HEK293 (cell line): ENCODE results near the gene NLGN1.

Experiments used
- CTCF ChIA-PET: fragments of 350-600 bp; formaldehyde crosslinking; extraction: SDS; loops from one replicate; lab custom pipeline; 2021; ENCODE audit warnings: antibody characterized with exemption; lab: Yijun Ruan, JAX
- POLR2A ChIA-PET: fragments of 300-600 bp; formaldehyde crosslinking; extraction: SDS; loops from one replicate; lab custom pipeline; 2020; ENCODE audit warnings: antibody characterized with exemption, inconsistent platforms; lab: Yijun Ruan, JAX
- H3K27ac ChIP-seq: fragments of 200-500 bp; sonication (Bioruptor generic); 2 replicates; pipeline ENCODE4 v1.5.1; 2014; ENCODE audit warnings: low read depth, low read length, control low read depth, inconsistent platforms; ENCODE audit errors: extremely low read depth
- H3K36me3 ChIP-seq, 2 experiments: fragments of 200-500 bp in 1 of 2; sonication (Bioruptor generic) in 1 of 2; 1 replicate in 1 of 2; 2 replicates in 1 of 2; pipeline ENCODE4 v1.5.1; 2014 to 2017; ENCODE audit warnings: inconsistent platforms in 2 of 2, low read length in 2 of 2; ENCODE audit not compliant: control insufficient read depth in 2 of 2, insufficient read depth in 1 of 2
- H3K4me1 ChIP-seq: fragments of 200-500 bp; sonication (Bioruptor generic); 2 replicates; pipeline ENCODE4 v1.5.1; 2014; ENCODE audit warnings: mild to moderate bottlenecking, low read length, inconsistent platforms; ENCODE audit not compliant: control insufficient read depth, insufficient read depth
- H3K4me3 ChIP-seq: 2 replicates; pipeline ENCODE4 v1.5.1; 2011; ENCODE audit warnings: low read depth, mild to moderate bottlenecking, control low read depth, low read length, moderate library complexity
- H3K9me3 ChIP-seq: fragments of 200-500 bp; sonication (Bioruptor generic); 2 replicates; pipeline ENCODE4 v1.5.1; 2014; ENCODE audit warnings: low read depth, low read length, inconsistent platforms; ENCODE audit not compliant: control insufficient read depth, insufficient read depth
- FEZF1 ChIP-seq: fragments of 450-650 bp; formaldehyde crosslinking; IDR thresholded peaks from 2 replicates; pipeline ENCODE4 v1.5.1; 2016; ENCODE audit warnings: missing biosample characterization, missing genetic modification characterization
- KLF17 ChIP-seq: fragments of 450-650 bp; formaldehyde crosslinking; IDR thresholded peaks from 2 replicates; pipeline ENCODE4 v1.5.1; 2016; ENCODE audit warnings: missing biosample characterization, missing genetic modification characterization
- KLF8 ChIP-seq: fragments of 450-650 bp; formaldehyde crosslinking; IDR thresholded peaks from 2 replicates; pipeline ENCODE4 v1.5.1; 2016; ENCODE audit warnings: missing biosample characterization, missing genetic modification characterization
- RBAK ChIP-seq: fragments of 450-650 bp; formaldehyde crosslinking; IDR thresholded peaks from 2 replicates; pipeline ENCODE4 v1.5.1; 2016; ENCODE audit warnings: missing biosample characterization, missing genetic modification characterization
- SP2 ChIP-seq: fragments of 450-650 bp; formaldehyde crosslinking; IDR thresholded peaks from 2 replicates; pipeline ENCODE4 v1.5.1; 2016; ENCODE audit warnings: missing biosample characterization, missing genetic modification characterization
- WT1 ChIP-seq: fragments of 450-650 bp; formaldehyde crosslinking; IDR thresholded peaks from 2 replicates; pipeline ENCODE4 v1.5.1; 2016; ENCODE audit warnings: missing biosample characterization, missing genetic modification characterization
- ZBTB11 ChIP-seq: fragments of 450-650 bp; formaldehyde crosslinking; conservative IDR thresholded peaks from 2 replicates; pipeline ENCODE4 v1.5.1; 2016; ENCODE audit warnings: low read depth, missing biosample characterization, missing genetic modification characterization
- ZBTB17 ChIP-seq: fragments of 450-650 bp; formaldehyde crosslinking; IDR thresholded peaks from 2 replicates; pipeline ENCODE4 v1.5.1; 2016; ENCODE audit warnings: missing biosample characterization, missing genetic modification characterization
- ZNF280D ChIP-seq: fragments of 450-650 bp; formaldehyde crosslinking; IDR thresholded peaks from 2 replicates; pipeline ENCODE4 v1.5.1; 2016; ENCODE audit warnings: missing biosample characterization, missing genetic modification characterization
- ZNF311 ChIP-seq: fragments of 450-650 bp; formaldehyde crosslinking; IDR thresholded peaks from 2 replicates; pipeline ENCODE4 v1.5.1; 2017; ENCODE audit warnings: missing biosample characterization, missing genetic modification characterization, borderline replicate concordance
- ZNF366 ChIP-seq: fragments of 450-650 bp; formaldehyde crosslinking; conservative IDR thresholded peaks from 2 replicates; pipeline ENCODE4 v1.5.1; 2016; ENCODE audit warnings: missing biosample characterization, missing genetic modification characterization
- ZNF544 ChIP-seq: fragments of 450-650 bp; formaldehyde crosslinking; IDR thresholded peaks from 2 replicates; pipeline ENCODE4 v1.5.0; 2017; ENCODE audit warnings: missing biosample characterization, missing genetic modification characterization
- ZNF585B ChIP-seq: fragments of 450-650 bp; formaldehyde crosslinking; IDR thresholded peaks from 2 replicates; pipeline ENCODE4 v1.5.1; 2016; ENCODE audit warnings: missing biosample characterization, missing genetic modification characterization
- ZNF623 ChIP-seq: fragments of 450-650 bp; formaldehyde crosslinking; IDR thresholded peaks from 2 replicates; pipeline ENCODE4 v1.5.1; 2016; ENCODE audit warnings: missing biosample characterization, missing genetic modification characterization
- ZNF624 ChIP-seq: fragments of 450-650 bp; formaldehyde crosslinking; IDR thresholded peaks from 2 replicates; pipeline ENCODE4 v1.5.1; 2017; ENCODE audit warnings: missing biosample characterization, missing genetic modification characterization
- ZNF654 ChIP-seq: fragments of 450-650 bp; formaldehyde crosslinking; IDR thresholded peaks from 2 replicates; pipeline ENCODE4 v1.5.1; 2016; ENCODE audit warnings: low read depth, missing biosample characterization, missing genetic modification characterization
- ZNF658 ChIP-seq: fragments of 450-650 bp; formaldehyde crosslinking; IDR thresholded peaks from 2 replicates; pipeline ENCODE4; 2016; ENCODE audit warnings: missing biosample characterization, missing genetic modification characterization
- ZNF660 ChIP-seq: fragments of 450-650 bp; IDR thresholded peaks from 2 replicates; pipeline ENCODE4 v1.5.1; 2018; ENCODE audit warnings: missing biosample characterization, mild to moderate bottlenecking, missing genetic modification characterization
- ZNF692 ChIP-seq: fragments of 450-650 bp; formaldehyde crosslinking; IDR thresholded peaks from 2 replicates; pipeline ENCODE4 v1.5.1; 2016; ENCODE audit warnings: missing biosample characterization, missing genetic modification characterization
- ZNF76 ChIP-seq: fragments of 450-650 bp; formaldehyde crosslinking; IDR thresholded peaks from 2 replicates; pipeline ENCODE4; 2016; ENCODE audit warnings: low read depth, missing biosample characterization, missing genetic modification characterization, borderline replicate concordance
- ZNF768 ChIP-seq: fragments of 450-650 bp; formaldehyde crosslinking; IDR thresholded peaks from 2 replicates; pipeline ENCODE4 v1.5.1; 2018; ENCODE audit warnings: missing biosample characterization, mild to moderate bottlenecking, missing genetic modification characterization
- ZSCAN23 ChIP-seq: fragments of 450-650 bp; formaldehyde crosslinking; IDR thresholded peaks from 2 replicates; pipeline ENCODE4 v1.5.1; 2016; ENCODE audit warnings: missing biosample characterization, missing genetic modification characterization
- ZSCAN4 ChIP-seq: fragments of 450-650 bp; formaldehyde crosslinking; IDR thresholded peaks from 2 replicates; pipeline ENCODE4 v1.5.1; 2017; ENCODE audit warnings: missing biosample characterization, missing genetic modification characterization

Gene NLGN1

GRCh38 chr3:173685456-173685855 lies 287.9 kb downstream of the NLGN1 start:
- H3K27ac ChIP-seq = no peak overlapping the region
- CTCF ChIA-PET = no interaction called here
- POLR2A ChIA-PET = no interaction called here
- H3K4me3 ChIP-seq = no peak overlapping the region
- H3K36me3 ChIP-seq = no peaks in the 10 kb centered on the region
- no peaks in the 10 kb centered on the region for H3K4me1 ChIP-seq
- TF ChIP-seq SP2 (tag by site-specific recombination) = no peak
- TF ChIP-seq ZNF768 = no peak
- TF ChIP-seq RBAK (tag by site-specific recombination) = no peak
- TF ChIP-seq ZNF544 (tag by site-specific recombination) = no peak
- no peak for TF ChIP-seq KLF17 (tag by site-specific recombination)
- TF ChIP-seq ZNF623 = no peak
- no peak for TF ChIP-seq ZNF280D
- H3K9me3 ChIP-seq = no peaks in the 10 kb centered on the region

GRCh38 chr3:173688216-173688842 lies 290.8 kb downstream of the NLGN1 start:
- ChIA-PET POLR2A (no interaction called here), CTCF (no interaction called here)
- Histone ChIP-seq H3K36me3 (no peaks in the 10 kb centered on the region), H3K4me1 (no peaks in the 10 kb centered on the region), H3K9me3 (no peaks in the 10 kb centered on the region), H3K27ac (no peak overlapping the region), H3K4me3 (no peak overlapping the region)
- TF ChIP-seq ZNF366 (tag by site-specific recombination) = no peak
- no peak for TF ChIP-seq ZNF311 (tag by site-specific recombination)
- TF ChIP-seq ZNF76 (tag by site-specific recombination) = no peak
- no peak for TF ChIP-seq ZNF692 (tag by site-specific recombination)
- no peak for TF ChIP-seq ZNF654 (tag by site-specific recombination)
- no peak for TF ChIP-seq ZNF624
- TF ChIP-seq ZSCAN4 (tag by site-specific recombination) = no peak
- TF ChIP-seq ZSCAN23 (tag by site-specific recombination) = no peak
- no peak for TF ChIP-seq FEZF1
- TF ChIP-seq KLF8 (tag by site-specific recombination) = no peak
- TF ChIP-seq ZBTB11 = no peak
- no peak for TF ChIP-seq ZNF658
- no peak for TF ChIP-seq ZNF585B
- no peak for TF ChIP-seq WT1 (tag by site-specific recombination)
- TF ChIP-seq ZBTB17 (tag by site-specific recombination) = no peak
- TF ChIP-seq ZNF660 (tag by site-specific recombination) = no peak
- TF ChIP-seq KLF17 (tag by site-specific recombination) = no peak
